ENCODE data around the gene MEPCE. TPM values are rescaled to one million over a fixed set of nuclear protein-coding genes. Genes with fewer than 3 reads are reported as not detected.
A peak's percentile ranks its signal among the peaks of the same experiment; 100 is the strongest.

The MEPCE gene
- total and polyA plus RNA-seq, 9 of the 15 experiments (the other 6 are each of a cell fraction or from before 2014, with no cell fraction given): 10.9 to 76.3 (median 44.1) TPM

DNA sequence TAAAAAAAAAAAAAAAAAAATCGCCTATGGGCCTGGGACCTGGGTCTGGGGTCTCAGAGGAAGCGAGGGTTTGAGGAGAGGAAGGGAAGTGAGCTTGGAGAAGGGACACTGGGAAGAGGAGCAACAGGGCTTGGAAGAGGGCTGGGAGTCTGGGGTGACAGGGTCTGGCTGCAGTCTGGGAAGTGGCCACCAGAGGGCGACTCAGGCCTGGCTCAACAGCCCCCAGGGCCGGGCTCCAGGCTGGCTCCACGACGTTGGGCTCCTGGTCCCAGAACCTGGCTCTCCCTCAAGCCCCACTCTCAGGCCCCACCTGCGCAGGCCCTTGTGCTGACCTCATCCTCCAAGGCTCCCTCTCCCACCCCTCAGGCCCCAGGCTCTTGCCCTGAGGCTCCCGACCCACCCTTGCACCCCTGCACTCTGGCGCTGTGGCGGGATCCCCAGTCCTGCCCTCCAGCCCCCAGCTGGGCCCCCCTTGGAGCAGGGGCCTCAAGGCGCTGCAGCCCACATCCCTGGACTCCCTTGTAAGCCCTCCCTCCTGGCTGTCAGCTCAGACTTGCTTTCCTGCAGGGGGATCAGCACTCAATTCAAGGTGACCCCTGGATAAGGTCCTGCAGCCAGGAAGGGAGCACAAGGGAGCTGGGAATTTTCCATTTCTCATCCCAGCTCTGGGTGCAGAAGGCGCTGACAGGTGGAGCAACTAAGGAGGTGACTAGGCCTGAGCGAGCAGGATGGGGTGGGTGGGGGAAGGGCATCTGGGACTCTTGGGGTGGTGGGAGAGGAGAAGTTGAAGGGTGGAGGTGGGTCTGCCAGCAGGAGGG is 39.8 kb downstream of the MEPCE start (continued):
- TF ChIP-seq EZH2 (IDR thresholded peaks at IDR 0.05; ENCODE audit: borderline replicate concordance, low read depth, low read length) (no peak), BMI1 (IDR thresholded peaks at IDR 0.05; ENCODE audit: low read length) (no peak), PTBP1 (IDR thresholded peaks at IDR 0.05; ENCODE audit: low read depth, low read length) (no peak), ZNF696 (CRISPR knock-in tag; conservative IDR thresholded peaks at IDR 0.05) (no peak), CSDE1 (IDR thresholded peaks at IDR 0.05) (no peak), ZBED1 (IDR thresholded peaks at IDR 0.05) (no peak; the same call in 1 of the 2 replicates), THRAP3 (IDR thresholded peaks at IDR 0.05; ENCODE audit: borderline replicate concordance) (no peak), PML (IDR thresholded peaks at IDR 0.05; ENCODE audit: low read length) (no peak), CEBPZ (IDR thresholded peaks at IDR 0.05; ENCODE audit: borderline replicate concordance, low read depth, low read length) (no peak), ZNF695 (CRISPR knock-in tag; IDR thresholded peaks at IDR 0.05) (no peak), CHCHD3 (CRISPR knock-in tag; IDR thresholded peaks at IDR 0.05) (no peak), E2F3 (CRISPR knock-in tag; IDR thresholded peaks at IDR 0.05) (no peak), FOSL1 (tag; conservative IDR thresholded peaks at IDR 0.05) (no peak), CREM (IDR thresholded peaks at IDR 0.05; ENCODE audit: low read depth) (peak; percentile 40; the same call in 1 of the 2 replicates), ZNF561 (CRISPR knock-in tag; conservative IDR thresholded peaks at IDR 0.05) (no peak), MYBL2 (IDR thresholded peaks at IDR 0.05; ENCODE audit: low read depth) (no peak), MYBL2 (CRISPR knock-in tag; IDR thresholded peaks at IDR 0.05; ENCODE audit: borderline replicate concordance) (no peak), FOS (IDR thresholded peaks at IDR 0.05; ENCODE audit: extremely low read depth, insufficient read length) (no peak), SMARCA4 (IDR thresholded peaks at IDR 0.05) (no peak), PRMT5 (CRISPR knock-in tag; IDR thresholded peaks at IDR 0.05) (no peak), TAF9B (IDR thresholded peaks at IDR 0.05; ENCODE audit: partially characterized antibody) (no peak)
- TF ChIP-seq, protein P1, sequence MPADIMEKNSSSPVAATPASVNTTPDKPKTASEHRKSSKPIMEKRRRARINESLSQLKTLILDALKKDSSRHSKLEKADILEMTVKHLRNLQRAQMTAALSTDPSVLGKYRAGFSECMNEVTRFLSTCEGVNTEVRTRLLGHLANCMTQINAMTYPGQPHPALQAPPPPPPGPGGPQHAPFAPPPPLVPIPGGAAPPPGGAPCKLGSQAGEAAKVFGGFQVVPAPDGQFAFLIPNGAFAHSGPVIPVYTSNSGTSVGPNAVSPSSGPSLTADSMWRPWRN (IDR thresholded peaks at IDR 0.05; ENCODE audit: low read depth): no peak
- TF ChIP-seq, protein P2, sequence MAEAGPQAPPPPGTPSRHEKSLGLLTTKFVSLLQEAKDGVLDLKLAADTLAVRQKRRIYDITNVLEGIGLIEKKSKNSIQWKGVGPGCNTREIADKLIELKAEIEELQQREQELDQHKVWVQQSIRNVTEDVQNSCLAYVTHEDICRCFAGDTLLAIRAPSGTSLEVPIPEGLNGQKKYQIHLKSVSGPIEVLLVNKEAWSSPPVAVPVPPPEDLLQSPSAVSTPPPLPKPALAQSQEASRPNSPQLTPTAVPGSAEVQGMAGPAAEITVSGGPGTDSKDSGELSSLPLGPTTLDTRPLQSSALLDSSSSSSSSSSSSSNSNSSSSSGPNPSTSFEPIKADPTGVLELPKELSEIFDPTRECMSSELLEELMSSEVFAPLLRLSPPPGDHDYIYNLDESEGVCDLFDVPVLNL (CRISPR knock-in tag; IDR thresholded peaks at IDR 0.05; ENCODE audit: low read depth): no peak
- TF ChIP-seq, protein P3, sequence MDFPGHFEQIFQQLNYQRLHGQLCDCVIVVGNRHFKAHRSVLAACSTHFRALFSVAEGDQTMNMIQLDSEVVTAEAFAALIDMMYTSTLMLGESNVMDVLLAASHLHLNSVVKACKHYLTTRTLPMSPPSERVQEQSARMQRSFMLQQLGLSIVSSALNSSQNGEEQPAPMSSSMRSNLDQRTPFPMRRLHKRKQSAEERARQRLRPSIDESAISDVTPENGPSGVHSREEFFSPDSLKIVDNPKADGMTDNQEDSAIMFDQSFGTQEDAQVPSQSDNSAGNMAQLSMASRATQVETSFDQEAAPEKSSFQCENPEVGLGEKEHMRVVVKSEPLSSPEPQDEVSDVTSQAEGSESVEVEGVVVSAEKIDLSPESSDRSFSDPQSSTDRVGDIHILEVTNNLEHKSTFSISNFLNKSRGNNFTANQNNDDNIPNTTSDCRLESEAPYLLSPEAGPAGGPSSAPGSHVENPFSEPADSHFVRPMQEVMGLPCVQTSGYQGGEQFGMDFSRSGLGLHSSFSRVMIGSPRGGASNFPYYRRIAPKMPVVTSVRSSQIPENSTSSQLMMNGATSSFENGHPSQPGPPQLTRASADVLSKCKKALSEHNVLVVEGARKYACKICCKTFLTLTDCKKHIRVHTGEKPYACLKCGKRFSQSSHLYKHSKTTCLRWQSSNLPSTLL (IDR thresholded peaks at IDR 0.05): no peak
